ENCODE measurements around the gene ACOX3.
"Not testable (repeated sequence)": the region's sequence is repeated elsewhere in the genome, so short reads cannot be mapped to it uniquely, and the experiment has no call there.

ACOX3 gene

GRCh38 chr4:8440492-8441311 is at the start of gene ACOX3, which contains the start of gene TRMT44:
Gene ACOX3, minus strand, starts transcription at chr4:8440723. Its CDS starts 24,202 bp downstream, at chr4:8416521.
Gene TRMT44, plus strand, starts transcription at chr4:8440777. Its CDS starts 46 bp downstream, at chr4:8440823.
- TF ChIP-seq GATA1 (IDR thresholded peaks at IDR 0.05; ENCODE audit: low read depth, low read length), result no peak
- peak; percentile 94 for TF ChIP-seq POLR2A (IDR thresholded peaks at IDR 0.05; ENCODE audit: low read length)

GRCh38 chr4:8488791-8489369 is 48.4 kb upstream of the ACOX3 start:
- TF ChIP-seq GATA1 (IDR thresholded peaks at IDR 0.05; ENCODE audit: low read depth, low read length) (no peak), POLR2A (IDR thresholded peaks at IDR 0.05; ENCODE audit: low read length) (no peak)
- no peak for DNase-seq

More at GRCh38 chr4:8440492-8441311, at the start of gene ACOX3, which contains the start of gene TRMT44:
- DNase-seq, result peak; percentile 92 to 97

GRCh38 chr4:8486643-8487042 is 46.1 kb upstream of the ACOX3 start:
- not testable (repeated sequence) for DNase-seq

- DNase-seq, result no peak
- TF ChIP-seq GATA1 (IDR thresholded peaks at IDR 0.05; ENCODE audit: low read depth, low read length), result no peak
- TF ChIP-seq POLR2A (IDR thresholded peaks at IDR 0.05; ENCODE audit: low read length), result no peak
Observed at GRCh38 chr4:8480221-8480620, 39.7 kb upstream of the ACOX3 start.

- peak; percentile 35 to 77 for DNase-seq
- TF ChIP-seq GATA1 (IDR thresholded peaks at IDR 0.05; ENCODE audit: low read depth, low read length) (no peak), POLR2A (IDR thresholded peaks at IDR 0.05; ENCODE audit: low read length) (no peak)
Observed at GRCh38 chr4:8478801-8479744, 38.5 kb upstream of the ACOX3 start.

GRCh38 chr4:8478371-8478770 is 37.8 kb upstream of the ACOX3 start:
- no peak for DNase-seq
- TF ChIP-seq GATA1 (IDR thresholded peaks at IDR 0.05; ENCODE audit: low read depth, low read length) (no peak), POLR2A (IDR thresholded peaks at IDR 0.05; ENCODE audit: low read length) (no peak)

GRCh38 chr4:8477676-8478075 is 37.2 kb upstream of the ACOX3 start:
- TF ChIP-seq GATA1 (IDR thresholded peaks at IDR 0.05; ENCODE audit: low read depth, low read length), result no peak
- no peak for TF ChIP-seq POLR2A (IDR thresholded peaks at IDR 0.05; ENCODE audit: low read length)
- DNase-seq, result no peak

GRCh38 chr4:8477095-8477635 is 36.6 kb upstream of the ACOX3 start:
- DNase-seq, result no peak
- TF ChIP-seq GATA1 (IDR thresholded peaks at IDR 0.05; ENCODE audit: low read depth, low read length) (no peak), POLR2A (IDR thresholded peaks at IDR 0.05; ENCODE audit: low read length) (no peak)

GRCh38 chr4:8475751-8476575 is 35.4 kb upstream of the ACOX3 start:
- TF ChIP-seq GATA1 (IDR thresholded peaks at IDR 0.05; ENCODE audit: low read depth, low read length) (no peak), POLR2A (IDR thresholded peaks at IDR 0.05; ENCODE audit: low read length) (no peak)

GRCh38 chr4:8474856-8475255 is 34.3 kb upstream of the ACOX3 start:
- no peak for DNase-seq
- TF ChIP-seq POLR2A (IDR thresholded peaks at IDR 0.05; ENCODE audit: low read length) (no peak), GATA1 (IDR thresholded peaks at IDR 0.05; ENCODE audit: low read depth, low read length) (no peak)

More at GRCh38 chr4:8475751-8476575, 35.4 kb upstream of the ACOX3 start:
- DNase-seq, result no peak

- TF ChIP-seq POLR2A (IDR thresholded peaks at IDR 0.05; ENCODE audit: low read length), result no peak
- no peak for TF ChIP-seq GATA1 (IDR thresholded peaks at IDR 0.05; ENCODE audit: low read depth, low read length)
- DNase-seq, result no peak
Observed at GRCh38 chr4:8473920-8474590, 33.5 kb upstream of the ACOX3 start.

GRCh38 chr4:8473198-8473919 is 32.8 kb upstream of the ACOX3 start:
- DNase-seq, result no peak
- TF ChIP-seq GATA1 (IDR thresholded peaks at IDR 0.05; ENCODE audit: low read depth, low read length) (no peak), POLR2A (IDR thresholded peaks at IDR 0.05; ENCODE audit: low read length) (no peak)

Measured in erythroblast (primary cell).